Large intestine (tissue), 3 donors: Measurements from ENCODE around the gene SIN3B. TPM values are rescaled to one million over a fixed set of nuclear protein-coding genes. Genes with fewer than 3 reads are reported as not detected.

Experiments used
- DNase-seq, 2 donors: peaks; one replicate each; pipeline versions ENCODE4 v3.0.0 to v3.0.0-alpha.2; 2013
- H3K27ac ChIP-seq: one replicate; pipeline ENCODE4 v1.5.1; 2013; ENCODE audit warnings: low read length
- H3K27me3 ChIP-seq: 2 replicates; pipeline ENCODE4 v1.6.1; 2013; ENCODE audit warnings: low read length; ENCODE audit not compliant: control insufficient read depth, insufficient read depth
- H3K36me3 ChIP-seq: 2 replicates; pipeline ENCODE4 v1.6.1; 2013; ENCODE audit warnings: low read length; ENCODE audit not compliant: control insufficient read depth, insufficient read depth
- H3K4me1 ChIP-seq: one replicate; pipeline ENCODE4 v1.6.1; 2013; ENCODE audit warnings: low read length; ENCODE audit not compliant: control insufficient read depth, insufficient read depth
- H3K4me3 ChIP-seq: one replicate; pipeline ENCODE4 v1.5.1; 2013; ENCODE audit warnings: low read length
- H3K9me3 ChIP-seq: one replicate; pipeline ENCODE4 v1.6.1; 2013; ENCODE audit warnings: mild to moderate bottlenecking, low read depth, low read length, moderate library complexity; ENCODE audit not compliant: control insufficient read depth
- WGBS: methylation state at CpG from one replicate; pipeline ENCODE4 v1.1.5; 2013; ENCODE audit warnings: low lambda C conversion rate; ENCODE audit not compliant: insufficient coverage; 5-methylcytosine and 5-hydroxymethylcytosine counted together
- polyA plus RNA-seq: library from polyadenylated mRNA; unstranded; fragments of 120-200 nt; gene quantifications from one replicate; pipeline ENCODE4 v1.2.1, GENCODE V29; 2013

SIN3B gene
- polyA plus RNA-seq, 1 donor: 46.2 TPM

DNA sequence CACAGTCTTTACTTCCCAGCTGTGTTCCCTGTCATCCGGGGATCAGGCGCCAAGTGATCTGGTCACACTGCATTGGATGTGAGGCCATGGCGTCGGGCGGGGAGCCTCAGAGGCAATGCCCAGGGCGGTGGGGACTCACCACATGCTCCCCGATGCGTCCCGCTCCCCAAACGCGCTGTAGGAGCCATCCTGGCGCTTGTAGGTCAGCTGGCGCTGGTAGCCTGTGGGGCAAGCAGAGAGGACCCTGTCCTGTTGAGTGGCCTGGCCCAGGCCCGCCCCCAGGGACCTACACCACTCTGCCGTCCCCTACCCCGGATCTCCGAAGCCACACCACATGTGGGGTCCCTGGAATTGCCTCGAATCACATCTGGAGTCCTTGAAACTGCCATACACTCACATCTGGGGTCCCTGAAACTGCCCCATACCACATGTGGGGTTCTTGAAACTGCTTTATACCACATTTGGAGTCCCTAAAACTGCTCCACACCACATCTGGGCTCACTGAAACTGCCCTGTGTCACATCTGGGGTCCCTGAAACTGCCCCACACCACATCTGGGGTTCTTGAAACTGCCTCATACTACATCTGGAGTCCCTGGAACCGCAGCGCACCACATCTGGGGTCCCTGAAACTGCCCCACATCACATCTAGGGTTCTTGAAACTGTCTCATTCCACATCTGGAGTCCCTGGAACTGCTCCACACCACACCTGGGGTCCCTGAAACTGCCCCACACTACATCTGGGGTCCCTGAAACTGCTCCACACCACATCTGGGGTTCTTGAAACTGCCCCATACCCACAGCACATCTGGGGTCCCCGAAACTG is 92.8 kb downstream of the SIN3B start:
- no peak overlapping the region for H3K4me3 ChIP-seq
- no peaks in the 10 kb centered on the region for H3K27me3 ChIP-seq
- no peaks in the 10 kb centered on the region for H3K9me3 ChIP-seq
- H3K4me1 ChIP-seq: no peaks in the 10 kb centered on the region
- WGBS: no CpG with 5 or more reads among the region's 21 CpGs
- H3K27ac ChIP-seq: no peak overlapping the region
- no peak for DNase-seq
- no peaks in the 10 kb centered on the region for H3K36me3 ChIP-seq

DNA sequence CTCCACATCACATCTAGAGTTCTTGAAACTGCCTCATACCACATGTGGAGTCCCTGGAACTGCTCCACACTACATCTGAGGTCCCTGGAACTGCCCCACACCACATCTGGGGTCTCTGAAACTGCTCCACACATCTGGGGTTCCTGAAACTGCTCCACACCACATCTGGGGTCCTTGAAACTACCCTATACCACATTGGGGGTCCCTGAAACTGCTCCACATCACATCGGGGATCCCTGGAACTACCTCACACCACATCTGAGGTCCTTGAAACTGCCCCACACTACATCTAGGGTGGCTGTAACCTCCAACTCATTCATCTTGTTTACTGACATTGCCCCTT is 93.4 kb downstream of the SIN3B start:
- Histone ChIP-seq H3K36me3 (no peaks in the 10 kb centered on the region), H3K9me3 (no peaks in the 10 kb centered on the region), H3K27me3 (no peaks in the 10 kb centered on the region), H3K27ac (no peak overlapping the region), H3K4me3 (no peak overlapping the region), H3K4me1 (no peaks in the 10 kb centered on the region)
- WGBS: no CpG with 5 or more reads among the region's 1 CpG
- DNase-seq: no peak

DNA sequence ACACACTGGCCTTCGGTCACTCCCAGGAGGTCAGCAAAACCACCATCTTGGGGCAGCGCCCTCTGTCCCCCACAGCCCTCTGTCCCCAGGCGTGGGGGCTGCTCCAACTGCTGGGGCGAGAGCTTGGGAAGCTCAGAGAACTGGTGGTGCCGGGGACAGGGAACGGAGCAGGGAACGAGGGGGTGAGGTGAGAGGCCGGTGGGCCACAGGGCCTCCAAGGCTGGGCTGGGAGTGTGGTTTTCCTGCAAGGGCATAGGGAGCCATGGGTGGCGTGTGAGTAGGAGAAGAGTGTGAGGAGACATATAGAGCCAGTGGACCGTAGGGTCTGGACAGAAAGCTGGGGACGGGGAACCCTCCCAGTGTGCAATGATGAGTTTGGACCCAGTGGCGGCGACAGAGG is 93.8 kb downstream of the SIN3B start:
- no peak overlapping the region for H3K4me3 ChIP-seq
- H3K9me3 ChIP-seq: no peaks in the 10 kb centered on the region
- no CpG with 5 or more reads among the region's 13 CpGs for WGBS
- no peaks in the 10 kb centered on the region for H3K4me1 ChIP-seq
- H3K27me3 ChIP-seq: no peaks in the 10 kb centered on the region
- H3K27ac ChIP-seq: no peak overlapping the region
- no peaks in the 10 kb centered on the region for H3K36me3 ChIP-seq
- no peak for DNase-seq

DNA sequence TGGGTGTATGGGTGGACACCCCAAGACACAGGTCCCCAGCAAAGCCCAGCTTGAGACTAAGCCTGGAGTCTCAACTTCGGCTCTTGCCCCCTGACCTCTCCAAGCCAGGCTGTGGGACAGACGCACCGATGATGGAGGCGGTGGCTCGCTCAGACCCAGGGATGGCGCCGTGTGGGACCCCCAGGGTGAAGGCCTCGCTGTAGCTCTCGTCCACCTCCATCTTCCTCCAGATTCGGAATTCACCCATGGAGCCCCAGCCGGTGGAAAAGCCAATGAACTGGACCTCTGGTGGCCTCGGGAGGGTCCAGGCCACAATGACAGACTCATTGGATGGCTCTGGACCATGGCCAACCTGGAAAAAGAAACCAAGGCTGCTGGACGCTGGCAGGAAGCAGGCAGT is 98.7 kb downstream of the SIN3B start:
- no CpG with 5 or more reads among the region's 13 CpGs for WGBS
- no peak overlapping the region for H3K27ac ChIP-seq

GRCh38 chr19:16928351-16928750 is 99.2 kb downstream of the SIN3B start:
- no peaks in the 10 kb centered on the region for H3K4me1 ChIP-seq
- no CpG with 5 or more reads among the region's 2 CpGs for WGBS
- no peak for DNase-seq

More for the DNA sequence above, 98.7 kb downstream of the SIN3B start:
- Histone ChIP-seq H3K27me3 (no peaks in the 10 kb centered on the region), H3K36me3 (no peaks in the 10 kb centered on the region), H3K9me3 (no peaks in the 10 kb centered on the region), H3K4me1 (no peaks in the 10 kb centered on the region), H3K4me3 (no peak overlapping the region)
- no peak for DNase-seq

GRCh38 chr19:16928916-16929315 is 99.7 kb downstream of the SIN3B start:
- H3K27me3 ChIP-seq: no peaks in the 10 kb centered on the region
- no peaks in the 10 kb centered on the region for H3K4me1 ChIP-seq
- no peak overlapping the region for H3K4me3 ChIP-seq
- WGBS: no CpG with 5 or more reads among the region's 10 CpGs
- no peaks in the 10 kb centered on the region for H3K36me3 ChIP-seq
- DNase-seq: no peak
- no peak overlapping the region for H3K27ac ChIP-seq
- H3K9me3 ChIP-seq: no peaks in the 10 kb centered on the region

More at GRCh38 chr19:16928351-16928750, 99.2 kb downstream of the SIN3B start:
- Histone ChIP-seq H3K27ac (no peak overlapping the region), H3K27me3 (no peaks in the 10 kb centered on the region), H3K4me3 (no peak overlapping the region), H3K36me3 (no peaks in the 10 kb centered on the region), H3K9me3 (no peaks in the 10 kb centered on the region)

Other genes with a start within 250 kb of the SIN3B start
- gene MED26, start 201.2 kb upstream of the SIN3B start, polyA plus RNA-seq: 7.2 TPM
- 85.6 TPM for gene SMIM7, start 169.3 kb upstream of the SIN3B start, polyA plus RNA-seq
- gene TMEM38A, start 168.3 kb upstream of the SIN3B start, polyA plus RNA-seq: 2.3 TPM
- gene NWD1, start 109.6 kb upstream of the SIN3B start, polyA plus RNA-seq: 0.01 TPM
- gene F2RL3, start 59.6 kb downstream of the SIN3B start, polyA plus RNA-seq: 0.99 TPM
- 7.8 TPM for gene CPAMD8, start 197.4 kb downstream of the SIN3B start, polyA plus RNA-seq
- 9.4 TPM for gene HAUS8, start 246.1 kb downstream of the SIN3B start, polyA plus RNA-seq
- gene MYO9B, start 246.4 kb downstream of the SIN3B start, polyA plus RNA-seq: 49.8 TPM